ENCODE data around the gene NUP210.
A peak's percentile ranks its signal among the peaks of the same experiment; 100 is the strongest.

Gene NUP210

GRCh38 chr3:13420831-13421765 is 976 bp upstream of the NUP210 start:
- Mint-ChIP-seq H3K27ac (peak overlapping the region; percentile 99), H3K4me3 (peak overlapping the region; percentile 88), H3K4me1 (ENCODE audit: low read depth) (peaks cover 57% of the 10 kb centered on the region), H3K27me3 (no peaks in the 10 kb centered on the region), H3K36me3 (ENCODE audit: low read depth) (peaks cover 29% of the 10 kb centered on the region), H3K9me3 (no peaks in the 10 kb centered on the region)

DNA sequence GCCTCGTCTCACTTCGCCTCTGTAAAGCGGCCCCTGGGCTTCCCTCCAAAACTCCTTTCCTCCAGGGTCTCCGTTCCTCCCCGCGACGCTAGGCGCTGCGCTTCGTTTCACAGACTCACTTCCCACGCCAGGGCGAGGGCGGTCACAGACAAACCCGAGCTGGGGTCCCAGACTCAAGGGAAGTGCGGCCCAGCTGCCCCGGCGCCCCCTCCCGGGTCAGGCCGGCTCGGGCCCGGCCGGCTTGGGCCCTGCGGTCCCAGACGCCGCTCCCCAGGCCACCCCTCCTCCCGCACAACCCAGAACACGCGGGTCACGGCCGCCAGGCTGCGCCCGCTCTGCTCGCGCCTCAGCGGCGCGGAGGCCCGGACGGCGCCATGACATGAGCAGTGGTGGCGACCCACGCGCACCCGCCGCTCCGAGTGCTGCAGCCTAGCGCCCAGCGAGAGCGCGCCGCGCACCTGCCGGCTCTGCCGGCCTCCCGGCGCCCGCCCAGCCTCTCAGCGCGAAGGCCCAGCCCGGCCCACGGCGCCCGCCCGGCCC is 547 bp downstream of the NUP210 start:
- peak overlapping the region; percentile 96 for H3K27ac Mint-ChIP-seq
- no peaks in the 10 kb centered on the region for H3K27me3 Mint-ChIP-seq
- no peaks in the 10 kb centered on the region for H3K9me3 Mint-ChIP-seq
- peaks cover 60% of the 10 kb centered on the region for H3K4me1 Mint-ChIP-seq (ENCODE audit: low read depth)
- H3K4me3 Mint-ChIP-seq = peak overlapping the region; percentile 96
- peaks cover 32% of the 10 kb centered on the region for H3K36me3 Mint-ChIP-seq (ENCODE audit: low read depth)

GRCh38 chr3:13417166-13417947 is 2.8 kb downstream of the NUP210 start:
- H3K27me3 Mint-ChIP-seq = no peaks in the 10 kb centered on the region
- no peaks in the 10 kb centered on the region for H3K9me3 Mint-ChIP-seq
- H3K4me1 Mint-ChIP-seq (ENCODE audit: low read depth) = peaks cover 76% of the 10 kb centered on the region
- peaks cover 40% of the 10 kb centered on the region for H3K36me3 Mint-ChIP-seq (ENCODE audit: low read depth)
- H3K4me3 Mint-ChIP-seq = peak overlapping the region; percentile 96
- peak overlapping the region; percentile 96 for H3K27ac Mint-ChIP-seq

DNA sequence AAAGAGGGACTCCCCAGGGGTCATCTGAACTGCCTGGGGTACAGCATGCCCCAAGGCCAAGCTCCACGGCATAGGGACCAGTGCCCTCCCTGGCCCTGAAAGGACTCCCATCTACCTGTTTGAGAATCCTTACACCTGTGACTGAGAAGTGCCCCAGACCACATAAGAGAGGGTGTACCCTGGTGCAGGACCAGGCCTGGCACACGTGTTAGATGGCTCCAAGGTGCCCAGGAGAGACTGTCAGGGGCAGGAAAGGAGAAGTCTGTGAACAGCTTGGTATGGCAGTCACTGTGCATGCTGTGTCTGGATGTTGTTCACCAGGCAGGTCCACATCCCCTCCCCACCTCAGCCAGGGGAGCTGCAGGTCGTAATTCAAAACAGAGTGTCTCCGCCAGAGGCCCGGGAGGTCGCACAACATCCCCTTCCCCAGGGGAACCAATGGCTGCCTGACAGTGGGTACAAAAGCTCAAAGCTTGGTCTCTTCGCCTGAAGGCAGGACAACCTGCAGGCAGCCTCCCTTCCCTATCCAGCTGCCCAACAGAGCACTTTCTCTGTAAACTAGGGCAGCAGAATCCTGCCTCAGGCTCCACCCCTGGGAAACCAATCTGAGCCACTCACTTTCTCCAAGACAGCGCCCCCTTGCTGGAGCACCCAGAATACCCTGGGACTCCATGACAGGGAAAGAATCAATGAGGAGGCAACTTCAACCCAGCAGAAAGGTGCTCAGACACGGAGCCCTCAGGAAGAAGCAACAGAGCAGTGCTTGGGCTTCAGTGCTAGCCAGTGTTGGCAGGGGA is 3.9 kb downstream of the NUP210 start:
- Mint-ChIP-seq H3K27ac (peak overlapping the region; percentile 96), H3K4me3 (peak overlapping the region; percentile 96), H3K4me1 (ENCODE audit: low read depth) (peaks cover 65% of the 10 kb centered on the region), H3K9me3 (no peaks in the 10 kb centered on the region), H3K27me3 (no peaks in the 10 kb centered on the region), H3K36me3 (ENCODE audit: low read depth) (peaks cover 43% of the 10 kb centered on the region)

DNA sequence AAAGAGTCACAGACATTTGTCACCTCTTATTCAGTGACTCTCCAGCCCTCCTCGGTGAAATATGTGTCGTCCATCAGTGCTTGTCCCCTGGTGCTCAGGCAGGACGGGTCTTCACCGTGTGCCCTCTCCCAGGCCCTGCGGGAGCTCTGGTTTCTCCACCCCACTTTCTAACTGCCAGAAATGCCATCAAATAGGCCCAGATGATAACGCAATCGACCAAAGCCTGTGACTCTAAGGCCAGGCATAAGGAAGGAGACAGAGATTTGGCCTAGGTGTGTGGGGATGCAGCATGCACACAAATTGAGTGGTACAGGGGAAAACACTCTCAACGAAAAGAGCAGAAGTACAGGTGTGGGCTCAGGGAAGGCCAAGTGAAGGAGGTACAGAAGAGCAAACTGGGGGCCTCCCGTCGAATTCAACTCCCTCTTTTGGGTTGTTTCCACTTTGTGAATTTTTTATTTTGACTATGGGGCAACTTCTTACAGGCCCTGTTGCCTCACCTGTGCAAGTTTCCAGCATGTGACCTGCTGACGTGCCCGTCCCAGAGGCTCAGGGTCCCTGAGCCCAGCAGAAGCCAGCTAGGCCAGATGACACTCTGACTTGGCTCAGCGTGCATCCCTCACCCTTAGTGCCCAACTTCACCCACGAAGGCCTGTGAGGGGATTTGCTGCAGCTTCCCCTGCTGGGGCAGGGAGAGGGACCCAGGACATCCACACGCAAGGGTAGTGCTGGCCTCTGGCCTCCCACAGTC is 4.7 kb downstream of the NUP210 start:
- Mint-ChIP-seq H3K36me3 (ENCODE audit: low read depth) (peaks cover 43% of the 10 kb centered on the region), H3K4me1 (ENCODE audit: low read depth) (peaks cover 58% of the 10 kb centered on the region), H3K27ac (peak overlapping the region; percentile 79), H3K27me3 (no peaks in the 10 kb centered on the region), H3K4me3 (peak overlapping the region; percentile 96), H3K9me3 (no peaks in the 10 kb centered on the region)

GRCh38 chr3:13414040-13414729 is 5.9 kb downstream of the NUP210 start:
- Mint-ChIP-seq H3K4me1 (ENCODE audit: low read depth) (peaks cover 58% of the 10 kb centered on the region), H3K9me3 (no peaks in the 10 kb centered on the region)

GRCh38 chr3:13411186-13411860 is 8.8 kb downstream of the NUP210 start:
- Mint-ChIP-seq H3K27ac (no peak overlapping the region), H3K9me3 (no peaks in the 10 kb centered on the region), H3K4me3 (no peak overlapping the region), H3K27me3 (no peaks in the 10 kb centered on the region), H3K4me1 (ENCODE audit: low read depth) (peaks cover 49% of the 10 kb centered on the region), H3K36me3 (ENCODE audit: low read depth) (peaks cover 40% of the 10 kb centered on the region)

More at GRCh38 chr3:13414040-13414729, 5.9 kb downstream of the NUP210 start:
- Mint-ChIP-seq H3K4me3 (peak overlapping the region; percentile 96), H3K36me3 (ENCODE audit: low read depth) (peaks cover 48% of the 10 kb centered on the region), H3K27ac (peak overlapping the region; percentile 89), H3K27me3 (no peaks in the 10 kb centered on the region)

DNA sequence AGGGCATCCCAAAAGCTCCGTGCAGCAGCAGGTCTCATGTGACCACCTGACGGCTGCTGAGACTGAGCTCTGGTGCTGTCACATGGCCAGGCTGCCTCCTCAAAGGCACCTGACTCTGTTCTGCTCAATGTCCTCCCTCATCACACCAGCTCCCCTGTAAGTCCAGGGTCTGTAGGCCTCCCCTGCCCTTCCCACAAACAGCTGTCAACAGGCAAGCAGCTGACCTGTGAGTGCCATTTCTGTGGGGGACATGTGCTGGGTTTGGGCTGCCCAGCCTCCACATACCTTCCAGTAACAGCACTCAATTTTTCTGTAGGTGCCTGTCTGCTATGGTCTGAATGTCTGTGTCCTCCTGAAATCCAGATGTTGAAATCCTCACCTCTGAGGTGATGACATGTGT is 11.2 kb downstream of the NUP210 start:
- no peaks in the 10 kb centered on the region for H3K27me3 Mint-ChIP-seq
- H3K36me3 Mint-ChIP-seq (ENCODE audit: low read depth) = peaks cover 38% of the 10 kb centered on the region
- no peak overlapping the region for H3K4me3 Mint-ChIP-seq
- peaks cover 39% of the 10 kb centered on the region for H3K4me1 Mint-ChIP-seq (ENCODE audit: low read depth)
- H3K27ac Mint-ChIP-seq = peak overlapping the region; percentile 31
- H3K9me3 Mint-ChIP-seq = no peaks in the 10 kb centered on the region

- Mint-ChIP-seq H3K9me3 (no peaks in the 10 kb centered on the region), H3K27me3 (no peaks in the 10 kb centered on the region), H3K4me3 (no peak overlapping the region), H3K27ac (no peak overlapping the region), H3K36me3 (ENCODE audit: low read depth) (peaks cover 47% of the 10 kb centered on the region), H3K4me1 (ENCODE audit: low read depth) (peaks cover 36% of the 10 kb centered on the region)
Observed at GRCh38 chr3:13407926-13408325, 12.2 kb downstream of the NUP210 start.

DNA sequence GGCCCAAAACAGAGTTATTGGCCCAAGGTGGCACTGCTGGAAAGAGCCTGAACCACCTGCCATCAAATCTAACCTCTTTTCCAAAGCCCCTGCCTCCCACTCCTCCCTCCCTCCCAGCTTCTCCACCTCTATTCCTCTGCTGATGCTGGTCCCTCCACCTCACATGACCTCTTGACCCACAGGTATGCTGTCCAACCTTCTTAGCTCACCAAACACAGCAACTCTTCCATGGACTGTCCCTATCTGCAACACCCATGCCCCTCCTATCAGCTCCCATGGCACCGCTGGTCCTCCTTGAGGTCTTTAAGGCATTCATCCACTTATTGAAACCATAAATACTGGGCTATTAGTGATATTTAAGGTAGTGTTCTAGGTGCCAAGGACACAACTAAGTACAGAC is 12.6 kb downstream of the NUP210 start:
- Mint-ChIP-seq H3K27ac (no peak overlapping the region), H3K4me3 (no peak overlapping the region), H3K27me3 (no peaks in the 10 kb centered on the region), H3K9me3 (no peaks in the 10 kb centered on the region), H3K4me1 (ENCODE audit: low read depth) (peaks cover 36% of the 10 kb centered on the region), H3K36me3 (ENCODE audit: low read depth) (peaks cover 51% of the 10 kb centered on the region)

GRCh38 chr3:13406190-13406589 is 13.9 kb downstream of the NUP210 start:
- Mint-ChIP-seq H3K4me3 (no peak overlapping the region), H3K27me3 (no peaks in the 10 kb centered on the region)

GRCh38 chr3:13405614-13406013 is 14.5 kb downstream of the NUP210 start:
- Mint-ChIP-seq H3K27ac (no peak overlapping the region), H3K4me1 (ENCODE audit: low read depth) (peaks cover 47% of the 10 kb centered on the region), H3K27me3 (no peaks in the 10 kb centered on the region), H3K9me3 (no peaks in the 10 kb centered on the region), H3K36me3 (ENCODE audit: low read depth) (peaks cover 52% of the 10 kb centered on the region), H3K4me3 (no peak overlapping the region)

More at GRCh38 chr3:13406190-13406589, 13.9 kb downstream of the NUP210 start:
- Mint-ChIP-seq H3K27ac (no peak overlapping the region), H3K36me3 (ENCODE audit: low read depth) (peaks cover 52% of the 10 kb centered on the region), H3K9me3 (no peaks in the 10 kb centered on the region), H3K4me1 (ENCODE audit: low read depth) (peaks cover 47% of the 10 kb centered on the region)
